ENCODE results near the gene SHFL.

DNA sequence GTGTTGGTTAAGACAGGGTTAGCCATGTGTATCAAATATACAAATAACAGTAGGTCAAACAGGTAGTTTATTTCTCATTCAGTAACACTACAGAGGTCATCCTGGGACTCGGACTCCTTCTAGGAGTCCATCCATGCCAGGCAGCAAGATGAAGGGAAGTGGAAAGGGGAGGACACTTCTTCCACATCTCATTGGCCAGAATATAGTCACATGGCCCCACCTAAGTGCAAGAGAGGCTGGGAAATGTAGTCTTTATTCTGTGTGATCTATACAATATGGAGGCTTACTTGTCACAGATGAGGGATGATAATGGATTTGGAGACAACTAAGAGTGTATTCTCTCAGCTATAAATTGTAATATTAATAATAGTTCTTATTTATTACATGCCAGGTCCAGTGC, 41.7 kb upstream of the SHFL start:
- TF ChIP-seq, protein P1, sequence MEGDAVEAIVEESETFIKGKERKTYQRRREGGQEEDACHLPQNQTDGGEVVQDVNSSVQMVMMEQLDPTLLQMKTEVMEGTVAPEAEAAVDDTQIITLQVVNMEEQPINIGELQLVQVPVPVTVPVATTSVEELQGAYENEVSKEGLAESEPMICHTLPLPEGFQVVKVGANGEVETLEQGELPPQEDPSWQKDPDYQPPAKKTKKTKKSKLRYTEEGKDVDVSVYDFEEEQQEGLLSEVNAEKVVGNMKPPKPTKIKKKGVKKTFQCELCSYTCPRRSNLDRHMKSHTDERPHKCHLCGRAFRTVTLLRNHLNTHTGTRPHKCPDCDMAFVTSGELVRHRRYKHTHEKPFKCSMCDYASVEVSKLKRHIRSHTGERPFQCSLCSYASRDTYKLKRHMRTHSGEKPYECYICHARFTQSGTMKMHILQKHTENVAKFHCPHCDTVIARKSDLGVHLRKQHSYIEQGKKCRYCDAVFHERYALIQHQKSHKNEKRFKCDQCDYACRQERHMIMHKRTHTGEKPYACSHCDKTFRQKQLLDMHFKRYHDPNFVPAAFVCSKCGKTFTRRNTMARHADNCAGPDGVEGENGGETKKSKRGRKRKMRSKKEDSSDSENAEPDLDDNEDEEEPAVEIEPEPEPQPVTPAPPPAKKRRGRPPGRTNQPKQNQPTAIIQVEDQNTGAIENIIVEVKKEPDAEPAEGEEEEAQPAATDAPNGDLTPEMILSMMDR (IDR thresholded peaks at IDR 0.05), result no peak
- TF ChIP-seq EP300 (IDR thresholded peaks at IDR 0.05), result no peak

All from gastroesophageal sphincter (tissue), 3 donors.